CD4-positive, alpha-beta T cell treated with Interleukin-15 for 1 hour (primary cell): Measurements from ENCODE around the gene LITAF.
"Not testable (repeated sequence)": the region's sequence is repeated elsewhere in the genome, so short reads cannot be mapped to it uniquely, and the experiment has no call there.

Experiments used
- DNase-seq: peaks from one replicate; pipeline ENCODE4 v3.0.0-alpha.2; 2020

Gene LITAF

DNA sequence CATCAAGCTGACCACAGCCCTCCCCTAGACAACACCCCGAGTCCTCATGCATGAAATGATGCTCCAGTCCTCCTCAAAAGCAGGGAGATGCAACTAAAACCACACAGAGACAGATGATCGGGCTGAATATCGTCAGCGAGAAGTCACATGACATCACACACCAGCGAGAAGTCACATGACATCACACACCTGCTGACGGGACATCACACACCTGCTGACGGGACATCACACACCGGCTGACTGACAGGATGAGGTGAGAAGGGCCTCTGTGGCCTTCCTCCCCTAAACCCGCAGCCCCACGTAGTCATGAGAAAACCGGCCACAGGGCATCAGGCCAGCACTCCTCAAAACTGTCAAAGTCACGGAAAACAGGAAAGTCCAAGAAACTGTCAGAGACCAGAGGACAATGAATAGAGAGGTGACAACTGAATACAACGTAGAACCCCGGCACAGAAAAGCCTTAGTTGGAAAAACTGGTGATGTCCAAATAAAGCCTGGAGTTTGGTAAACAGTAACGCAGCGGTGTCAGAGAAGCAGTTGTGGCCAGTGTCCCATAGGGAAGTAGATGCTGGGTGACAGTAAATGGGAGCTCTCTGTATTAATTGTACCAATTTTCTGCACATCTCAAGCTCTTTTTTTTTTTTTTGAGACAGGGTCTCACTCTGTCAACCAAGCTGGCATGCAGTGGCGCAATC lies 14.3 kb downstream of the LITAF start:
- peak; percentile 84 for DNase-seq

DNA sequence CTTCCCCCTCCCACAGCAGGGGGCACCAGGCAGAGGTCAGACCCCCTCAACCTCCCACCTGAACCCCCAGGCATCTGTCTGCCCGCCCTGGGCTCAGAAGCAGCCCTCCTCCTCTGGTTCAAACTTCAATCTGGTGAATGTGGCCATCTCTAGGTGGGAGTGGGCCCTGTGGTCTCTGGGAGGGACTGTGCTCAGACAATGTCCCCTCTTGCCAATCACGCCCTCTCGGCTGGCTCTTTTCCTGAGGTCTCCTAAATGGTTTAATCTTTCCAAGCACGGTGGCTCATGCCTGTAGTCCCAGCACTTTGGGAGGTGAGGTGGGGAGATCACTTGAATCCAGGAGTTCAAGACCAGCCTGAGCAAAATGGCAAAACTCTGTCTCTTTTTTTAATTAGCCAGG lies 15.2 kb downstream of the LITAF start:
- DNase-seq: no peak

DNA sequence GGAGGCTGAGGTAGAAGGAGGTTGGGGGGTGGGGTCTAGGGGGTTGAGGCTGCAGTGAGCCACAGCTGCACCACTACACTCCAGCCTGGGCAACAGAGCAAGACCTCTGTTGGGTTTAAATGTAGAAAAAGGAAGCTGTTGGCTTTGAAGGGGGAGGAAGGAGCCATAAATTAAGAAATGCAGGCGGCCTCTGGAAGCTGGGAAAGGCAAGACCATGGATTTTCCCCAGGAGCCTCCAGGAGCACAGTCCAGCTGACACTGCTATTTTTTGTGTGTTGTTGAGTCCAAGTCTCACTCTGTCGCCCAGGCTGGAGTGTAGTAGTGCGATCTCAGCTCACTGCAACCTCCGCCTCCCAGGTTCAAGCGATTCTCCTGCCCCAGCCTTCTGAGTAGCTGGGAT lies 15.9 kb downstream of the LITAF start:
- DNase-seq: no peak

DNA sequence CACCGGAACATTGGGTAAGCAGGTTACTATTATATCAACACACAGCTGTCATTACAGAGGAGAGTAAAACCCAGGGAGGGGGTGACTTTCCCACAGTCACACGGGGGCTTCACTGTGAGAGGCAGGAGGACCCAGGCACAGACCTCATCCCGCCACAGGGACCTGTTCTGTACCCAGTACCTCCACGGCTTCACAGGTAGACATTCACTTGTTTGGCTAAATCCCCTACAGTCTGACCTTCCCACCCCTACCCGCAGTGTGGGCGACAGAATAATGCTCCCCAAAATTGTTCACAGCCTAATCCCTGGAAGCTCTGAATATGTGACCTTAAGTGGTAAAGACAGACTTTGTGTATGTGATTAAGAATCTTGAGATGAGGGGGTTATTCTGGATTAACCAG lies 16.5 kb downstream of the LITAF start:
- no peak for DNase-seq

DNA sequence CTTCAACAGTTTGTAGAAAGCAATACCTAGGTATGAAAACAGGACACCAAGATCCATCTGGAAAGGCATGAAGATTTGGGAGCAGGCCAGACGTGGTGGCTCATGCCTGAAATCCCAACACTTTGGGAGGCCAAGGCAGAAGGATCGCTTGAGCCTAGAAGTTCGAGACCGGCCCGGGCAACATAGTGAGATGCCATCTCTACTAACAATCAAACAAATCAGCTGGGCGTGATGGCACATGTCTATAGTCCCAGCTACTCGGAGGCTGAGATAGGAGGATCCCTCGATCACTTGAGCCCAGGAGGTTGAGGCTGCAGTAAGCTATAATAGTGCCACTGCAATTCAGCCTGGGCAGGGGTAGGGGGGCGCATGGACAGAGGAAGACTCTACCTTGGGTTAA lies 20.3 kb downstream of the LITAF start:
- DNase-seq: no peak

DNA sequence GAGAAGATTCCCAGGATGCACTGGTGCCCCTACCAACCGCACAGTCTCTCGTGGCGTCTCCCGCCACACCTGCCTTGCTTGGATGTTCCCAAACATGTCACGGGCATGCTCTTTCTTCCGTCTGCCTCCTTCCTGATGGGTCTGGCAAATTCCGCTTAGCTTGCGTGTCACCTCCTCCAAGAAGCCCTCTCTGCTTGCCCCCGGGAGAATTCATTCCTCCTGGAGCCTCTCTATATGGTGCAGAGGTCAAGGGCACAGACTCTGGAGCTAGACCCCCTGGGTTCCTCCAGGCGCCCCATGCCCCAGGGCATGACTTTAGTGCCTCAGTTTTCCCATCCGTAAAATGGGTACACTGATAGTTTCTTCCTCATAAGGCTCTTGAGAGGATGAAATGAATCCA lies 21.1 kb downstream of the LITAF start:
- DNase-seq: no peak

DNA sequence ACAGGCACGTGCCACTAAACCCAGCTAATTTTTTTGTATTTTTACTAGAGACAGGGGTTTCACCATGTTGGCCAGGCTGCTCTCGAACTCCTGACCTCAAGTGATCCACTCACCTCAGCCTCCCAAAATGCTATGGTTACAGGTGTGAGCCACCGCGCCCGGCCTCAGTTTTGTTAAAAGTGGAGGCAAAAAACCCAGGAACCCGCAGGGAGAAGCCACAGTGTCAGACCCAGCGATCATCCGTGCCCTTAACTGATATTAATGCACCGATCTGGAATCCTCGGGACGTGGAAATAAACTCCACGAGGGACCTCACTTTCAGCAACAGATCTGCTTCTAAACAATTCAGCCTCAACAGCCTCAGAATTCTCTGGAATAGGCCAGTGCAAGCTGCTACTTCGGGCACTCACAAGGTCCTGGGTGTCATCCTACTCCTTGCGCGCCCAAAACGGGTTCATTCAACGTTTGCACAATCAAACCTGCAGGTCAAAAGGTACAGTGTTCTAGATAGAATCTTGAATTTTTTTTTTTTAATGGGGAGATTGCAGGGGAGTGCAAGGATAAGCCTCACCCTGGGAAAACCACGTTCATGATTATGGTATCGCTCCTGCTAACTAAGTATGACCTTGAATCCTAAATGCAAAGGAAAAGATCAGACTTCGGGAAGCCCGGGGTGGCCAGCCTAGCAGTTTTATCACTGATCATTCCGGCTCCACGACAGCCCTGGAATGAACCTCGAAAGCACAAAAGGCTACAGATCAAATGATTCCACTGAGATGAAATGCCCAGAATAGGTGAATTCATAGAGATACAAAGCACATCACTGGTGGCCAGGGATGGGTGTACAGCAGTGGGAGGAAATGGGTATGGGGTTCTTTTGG lies 22.4 kb downstream of the LITAF start:
- no peak for DNase-seq

DNA sequence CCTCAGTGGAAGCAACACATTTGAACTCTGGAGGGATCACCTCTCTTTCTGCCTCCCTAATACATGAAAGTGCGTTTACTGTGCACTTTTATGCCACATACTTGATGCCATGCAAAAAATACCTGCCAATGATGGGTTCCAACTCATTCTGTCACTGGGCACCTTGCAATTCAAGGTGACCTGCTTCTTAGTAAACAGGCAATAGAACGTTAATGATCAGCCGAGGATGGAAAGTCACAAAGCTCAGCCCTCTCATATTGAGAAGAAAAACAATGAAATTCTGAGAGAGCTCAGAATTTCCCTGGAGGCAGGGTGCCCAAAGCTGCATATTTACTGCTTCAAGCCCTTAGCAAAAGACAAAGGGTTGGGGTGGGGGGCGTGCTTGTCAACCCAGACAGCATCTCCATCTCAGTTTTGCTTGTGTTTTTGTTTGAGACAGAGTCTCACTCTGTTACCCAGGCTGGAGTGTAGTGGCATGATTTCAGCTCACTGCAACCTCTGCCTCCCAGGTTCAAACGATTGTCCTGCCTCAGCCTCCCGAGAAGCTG lies 23.2 kb downstream of the LITAF start:
- DNase-seq: no peak

DNA sequence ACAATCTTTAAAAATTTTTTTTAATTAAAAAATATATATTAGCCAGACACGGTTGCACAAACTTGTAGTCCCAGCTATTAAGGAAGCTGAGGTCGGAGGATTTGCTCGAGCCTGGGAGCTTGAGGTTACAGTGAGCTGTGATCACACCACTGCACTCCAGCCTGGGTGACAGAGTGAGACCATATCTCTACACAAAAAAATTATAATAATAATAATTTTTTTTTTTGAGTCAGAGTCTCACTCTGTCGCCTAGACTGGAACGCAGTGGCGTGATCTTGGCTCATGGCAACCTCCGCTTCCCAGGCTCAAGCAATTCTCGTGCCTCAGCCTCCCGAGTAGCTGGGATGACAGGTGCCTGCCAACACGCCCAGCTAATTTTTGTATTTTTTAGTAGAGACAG lies 23.8 kb downstream of the LITAF start:
- no peak for DNase-seq

DNA sequence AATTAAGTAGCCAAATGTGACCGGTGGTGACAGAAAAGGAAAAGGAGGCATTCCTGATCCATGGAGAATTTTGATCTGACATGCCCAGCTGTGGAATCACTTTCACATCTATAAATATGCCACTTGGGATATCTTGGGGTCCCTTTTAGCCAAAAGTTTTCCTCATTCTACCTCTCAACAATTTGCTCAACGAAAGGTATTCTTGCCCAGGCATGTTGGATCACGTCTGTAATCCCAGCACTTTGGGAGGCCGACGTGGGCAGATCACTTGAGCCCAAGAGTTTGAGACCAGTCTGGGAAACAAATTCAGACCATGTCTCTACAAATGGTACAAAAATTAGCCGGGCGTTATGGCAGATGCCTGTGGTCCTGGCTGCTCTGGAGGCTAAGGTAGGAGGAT lies 24.3 kb downstream of the LITAF start:
- no peak for DNase-seq

DNA sequence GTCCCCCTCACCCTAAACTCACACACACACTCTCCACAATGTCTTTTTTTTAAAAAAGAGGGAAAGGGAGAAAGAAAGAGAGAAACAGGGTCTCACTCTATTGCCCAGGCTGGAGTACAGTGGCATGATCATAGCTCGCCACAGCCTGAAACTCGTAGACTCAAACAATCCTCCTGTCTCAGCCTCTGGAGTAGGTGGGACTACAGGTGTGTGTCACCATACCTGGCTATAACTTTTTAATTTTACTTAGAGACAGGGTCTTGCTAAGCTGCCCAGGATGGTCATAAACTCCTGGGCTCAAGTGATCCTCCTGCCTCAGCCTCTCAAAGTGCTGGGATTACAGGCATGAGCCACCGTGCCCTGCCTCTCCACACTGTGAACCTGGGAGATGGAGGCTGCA lies 24.9 kb downstream of the LITAF start:
- no peak for DNase-seq

DNA sequence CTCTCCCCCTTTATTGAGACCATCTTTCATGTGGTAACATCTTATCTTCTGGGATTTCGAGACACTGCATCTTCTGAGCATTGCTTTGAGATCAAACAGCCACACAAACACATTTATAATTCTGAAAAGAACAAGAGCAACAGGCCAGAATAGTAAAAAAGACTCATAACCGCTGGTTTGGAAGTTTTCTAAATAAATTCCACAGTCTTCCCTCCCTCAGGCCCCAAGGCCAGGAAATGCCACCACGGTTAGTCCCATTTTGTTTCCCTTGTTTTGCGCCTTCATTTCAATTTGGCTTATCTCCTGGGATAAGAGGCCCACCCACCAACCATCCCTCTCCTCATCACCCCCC lies 25.3 kb downstream of the LITAF start:
- no peak for DNase-seq

DNA sequence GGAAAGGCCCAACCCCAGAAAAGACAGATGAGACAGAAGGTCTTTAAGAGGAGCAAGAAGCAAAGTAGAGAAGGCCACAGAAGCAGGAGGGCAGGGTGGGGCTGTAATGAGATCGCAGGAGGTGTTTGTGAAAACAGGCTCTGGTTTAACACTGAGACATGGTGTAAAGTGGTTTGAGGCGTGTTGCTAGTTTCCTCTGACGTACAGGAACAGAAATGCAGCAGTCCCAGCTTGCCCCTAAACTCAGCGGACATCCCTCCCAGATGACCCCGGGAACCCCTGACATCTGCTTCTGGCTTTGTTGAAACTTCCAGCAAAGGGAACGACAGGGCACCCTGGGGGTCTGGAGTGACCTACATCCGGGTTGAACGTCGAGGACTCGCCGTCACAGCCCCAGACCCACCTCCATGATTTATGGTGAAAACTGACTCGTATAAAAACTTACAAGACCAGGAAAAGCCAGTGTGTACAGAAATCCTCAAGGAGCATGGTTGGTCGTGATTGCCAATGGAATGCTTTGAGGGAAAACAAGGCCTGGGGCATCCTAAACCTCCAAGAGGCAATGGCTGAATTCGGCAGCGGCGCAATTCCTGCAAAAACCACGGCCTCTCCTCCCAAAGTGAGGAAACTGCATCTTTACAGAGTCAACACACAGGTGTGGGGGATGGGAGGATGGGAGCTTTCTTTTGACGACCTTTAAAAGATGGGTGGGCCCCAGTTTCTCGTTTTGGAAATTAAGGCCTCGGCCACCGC lies 25.8 kb downstream of the LITAF start:
- peak; percentile 84 for DNase-seq

DNA sequence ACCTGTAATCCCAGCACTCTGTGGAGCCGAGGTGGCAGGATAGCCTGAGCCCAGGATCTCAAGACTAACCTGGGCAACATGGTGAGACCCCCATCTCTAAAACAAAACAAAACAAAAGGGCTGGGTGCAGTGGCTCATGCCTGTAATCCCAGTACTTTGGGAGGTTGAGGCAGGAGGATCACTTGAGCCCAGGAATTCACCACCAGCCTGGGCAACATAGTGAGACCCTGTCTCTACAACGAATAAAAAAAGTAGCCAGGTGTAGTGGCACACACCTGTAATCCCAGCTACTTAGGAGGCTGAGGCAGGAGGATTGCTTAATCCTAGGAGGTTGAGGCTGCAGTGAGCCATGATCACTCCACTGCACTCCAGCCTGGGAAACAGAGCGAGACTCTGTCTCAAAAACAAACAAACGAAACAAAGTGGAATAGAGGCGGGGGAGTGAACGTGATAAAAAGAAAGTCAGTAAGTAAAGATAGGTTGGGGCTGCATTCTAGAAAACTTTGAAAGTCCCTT lies 28.4 kb downstream of the LITAF start:
- not testable (repeated sequence) for DNase-seq

DNA sequence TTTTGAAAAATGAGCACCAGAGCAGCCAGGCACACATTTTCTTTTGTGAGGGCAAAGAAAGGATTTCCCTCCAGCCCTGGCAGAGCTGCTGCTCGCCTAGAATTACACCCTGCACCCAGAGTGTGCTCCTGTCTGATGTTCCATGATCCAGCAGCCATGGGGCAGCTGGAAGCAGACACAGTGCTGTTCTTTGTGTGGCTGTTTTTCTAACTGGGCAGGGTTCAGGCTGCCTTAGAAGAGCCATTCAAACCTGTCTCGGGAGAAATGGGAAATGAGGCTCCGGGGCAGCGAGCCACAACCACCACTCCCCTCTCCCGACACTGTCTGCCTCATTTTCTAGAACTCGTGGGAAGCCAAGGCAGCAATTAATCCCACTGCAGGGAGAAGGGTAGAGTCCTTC lies 28.9 kb downstream of the LITAF start:
- no peak for DNase-seq

DNA sequence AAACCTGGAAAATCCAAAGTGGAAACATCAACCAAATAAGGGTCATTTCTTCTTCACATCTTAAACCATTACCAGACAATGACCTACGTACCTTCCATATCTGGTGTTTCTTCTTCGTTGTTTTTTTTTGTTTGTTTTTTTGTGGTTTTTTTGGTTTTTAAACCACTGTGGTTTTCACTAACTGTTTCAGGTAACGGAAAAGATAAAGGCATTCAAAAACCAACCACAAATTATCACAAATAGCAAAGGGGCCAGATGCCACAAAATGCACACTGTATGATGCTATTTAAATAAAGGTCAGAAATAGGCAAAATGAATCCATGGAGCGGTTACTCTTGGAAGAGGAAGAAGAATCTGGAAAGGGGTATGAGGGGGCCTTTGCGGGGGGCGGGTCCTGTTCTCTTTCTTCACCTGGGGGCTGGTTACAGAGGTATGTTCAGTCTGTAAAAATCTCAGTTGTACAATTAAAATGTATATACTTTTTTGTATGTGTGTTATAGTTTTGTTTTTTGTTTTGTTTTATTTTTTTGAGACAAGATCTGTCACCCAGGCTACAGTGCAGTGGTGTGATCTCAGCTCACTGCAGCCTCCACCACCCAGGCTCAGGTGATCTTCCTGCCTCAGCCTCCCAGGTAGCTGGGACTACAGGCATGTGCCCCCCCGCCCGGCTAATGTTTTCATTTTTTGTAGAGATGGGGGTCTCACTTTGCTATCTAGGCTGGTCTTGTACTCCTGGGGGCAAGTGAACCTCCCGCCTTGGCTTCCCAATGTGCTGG lies 29.6 kb downstream of the LITAF start:
- DNase-seq: peak; percentile 47

DNA sequence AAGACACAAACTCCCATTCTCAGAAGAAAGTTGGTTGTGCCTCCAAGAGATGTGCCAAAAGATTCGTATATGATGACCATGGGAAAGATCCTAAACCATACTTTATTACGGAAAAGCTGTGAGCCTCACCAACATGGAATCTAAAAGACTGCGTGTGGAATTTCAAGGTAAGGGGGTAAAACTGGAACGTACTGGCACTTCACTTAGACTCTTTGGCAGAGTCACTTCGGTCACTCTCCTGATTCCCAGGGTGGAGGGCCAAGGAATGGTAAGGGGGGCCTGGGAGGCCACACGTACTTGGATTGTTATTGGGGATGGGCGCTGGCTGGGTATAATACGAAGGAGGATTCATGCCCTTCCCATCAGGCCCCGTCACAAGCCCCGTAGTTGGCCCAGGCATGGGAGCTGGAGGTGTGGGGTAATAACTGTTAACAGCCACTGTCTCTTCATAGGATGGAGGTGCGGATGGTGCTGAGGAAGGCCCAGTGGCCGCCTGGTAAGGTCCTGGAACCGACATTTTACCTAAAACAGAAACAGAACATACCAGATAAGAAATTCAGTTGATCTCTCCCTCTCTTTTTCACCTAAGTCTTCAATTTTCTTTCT lies 30.4 kb downstream of the LITAF start:
- no peak for DNase-seq

DNA sequence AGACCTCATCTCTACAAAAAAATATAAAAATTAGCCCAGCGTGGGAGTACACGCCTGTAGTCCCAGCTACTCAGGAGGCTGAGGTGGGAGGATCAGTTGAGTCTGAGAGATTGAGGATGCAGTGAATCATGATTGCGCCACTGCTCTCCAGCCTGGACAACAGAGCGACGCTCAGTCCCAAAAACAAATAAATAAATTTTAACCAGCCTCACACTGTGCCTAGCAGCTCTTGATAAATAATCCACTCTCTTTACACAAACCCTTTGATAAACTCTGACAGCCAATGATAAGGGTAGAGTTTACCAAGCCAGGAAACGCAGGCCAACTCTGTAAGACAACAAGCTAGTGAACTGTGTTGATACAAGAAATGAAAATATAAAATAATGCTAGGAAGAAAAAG lies 32.7 kb downstream of the LITAF start:
- DNase-seq: no peak

DNA sequence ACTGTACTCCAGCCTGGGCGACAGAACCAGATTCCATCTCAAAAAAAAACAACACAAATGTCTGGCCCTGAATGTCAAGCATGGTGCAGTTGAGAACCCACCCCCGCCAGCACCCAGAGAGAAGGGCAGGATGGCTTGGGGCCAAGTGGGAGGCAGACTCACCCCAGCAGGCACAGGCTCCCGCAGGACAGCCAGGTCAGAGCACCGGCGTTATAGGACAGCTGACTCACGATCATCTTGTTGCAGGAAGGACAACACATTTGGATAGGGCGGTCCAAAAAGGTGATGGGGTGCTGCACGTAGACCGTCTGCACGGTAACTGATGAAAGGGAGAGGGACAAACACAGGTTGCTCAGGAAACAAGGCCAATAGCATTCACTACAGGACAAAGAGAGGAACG lies 33.3 kb downstream of the LITAF start:
- DNase-seq: no peak

DNA sequence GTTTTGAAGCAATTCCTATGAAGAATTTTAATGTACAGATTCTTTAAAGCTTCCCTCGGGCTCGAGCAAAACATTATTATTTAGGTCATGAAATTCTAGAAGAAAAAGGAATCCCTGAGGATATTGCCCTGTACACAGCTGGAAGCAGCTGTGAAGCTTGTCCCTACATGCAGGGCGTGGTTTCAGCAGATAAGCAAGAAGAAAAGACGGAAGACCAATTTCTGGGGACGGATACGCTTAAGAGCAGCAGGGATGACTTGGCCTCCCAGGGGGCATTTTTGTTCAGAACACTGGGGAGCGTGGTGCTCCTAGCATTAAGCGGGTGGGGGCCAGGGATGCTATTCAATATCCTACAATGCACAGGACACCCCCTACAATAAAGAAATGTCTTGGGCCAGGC lies 34.3 kb downstream of the LITAF start:
- no peak for DNase-seq

DNA sequence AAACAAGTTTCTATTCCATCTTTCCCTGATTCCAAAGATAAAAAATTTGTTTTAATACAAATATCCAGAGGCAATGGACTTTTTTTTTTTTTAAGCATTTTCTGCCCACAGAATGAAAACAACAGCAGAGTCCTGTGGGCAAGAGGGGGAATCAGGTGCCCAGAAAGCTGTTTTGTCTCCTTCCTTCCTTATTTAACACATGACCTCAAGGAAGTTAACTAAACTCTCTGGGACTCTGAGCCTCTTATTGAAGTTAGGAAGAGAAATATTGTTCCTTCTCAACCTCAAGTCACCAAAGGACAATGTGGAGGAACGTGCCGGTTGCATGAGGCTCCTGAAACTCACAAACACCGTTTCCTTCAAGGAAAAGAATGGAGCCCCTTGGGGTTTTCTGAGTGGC lies 34.9 kb downstream of the LITAF start:
- no peak for DNase-seq
